DOHH2 (cell line): ENCODE results near the gene RNF149.

ENCODE experiments used
- H3F3A ChIP-seq: fragments of 200-600 bp; sonication (generic), shearing (Covaris generic); 2 replicates; pipeline ENCODE4 v1.6.0; 2016; ENCODE audit warnings: antibody characterized with exemption, mild to moderate bottlenecking; ENCODE audit not compliant: control insufficient read depth, insufficient read depth
- H3K27ac ChIP-seq: fragments of 200-600 bp; sonication (generic); 2 replicates; pipeline ENCODE4 v1.5.1; 2014; ENCODE audit warnings: low read depth, mild to moderate bottlenecking, low read length, moderate library complexity
- H3K27me3 ChIP-seq: fragments of 200-600 bp; sonication (generic); 2 replicates; pipeline ENCODE4 v1.6.1; 2014; ENCODE audit warnings: mild to moderate bottlenecking, low read length, mixed read lengths; ENCODE audit not compliant: control insufficient read depth
- H3K36me3 ChIP-seq: fragments of 200-600 bp; sonication (generic); 2 replicates; pipeline ENCODE4 v1.6.1; 2014; ENCODE audit warnings: mild to moderate bottlenecking, low read length, moderate library complexity, mixed read lengths; ENCODE audit not compliant: control insufficient read depth
- H3K4me1 ChIP-seq: fragments of 200-600 bp; sonication (generic); 2 replicates; pipeline ENCODE4 v1.6.1; 2014; ENCODE audit warnings: mild to moderate bottlenecking, low read length, mixed read lengths; ENCODE audit not compliant: control insufficient read depth
- H3K4me2 ChIP-seq: fragments of 200-600 bp; sonication (generic); 2 replicates; pipeline ENCODE4 v1.6.0; 2014; ENCODE audit warnings: mild to moderate bottlenecking, low read length, moderate library complexity
- H3K4me3 ChIP-seq: fragments of 200-600 bp; sonication (generic); 2 replicates; pipeline ENCODE4 v1.5.1; 2014; ENCODE audit warnings: mild to moderate bottlenecking, low read length, mixed read lengths
- H3K79me2 ChIP-seq: fragments of 200-600 bp; sonication (generic); 2 replicates; pipeline ENCODE4 v1.6.1; 2014; ENCODE audit warnings: mild to moderate bottlenecking, low read length, mixed read lengths; ENCODE audit not compliant: control insufficient read depth
- H3K9me2 ChIP-seq: fragments of 200-600 bp; sonication (generic); replicated peaks from 2 replicates; pipeline ENCODE4 v1.6.1; 2014; ENCODE audit warnings: mild to moderate bottlenecking, low read length, mixed read lengths; ENCODE audit not compliant: control insufficient read depth
- H3K9me3 ChIP-seq: fragments of 200-600 bp; sonication (generic); 2 replicates; pipeline ENCODE4 v1.6.1; 2014; ENCODE audit warnings: antibody characterized with exemption, low read length, mixed read lengths; ENCODE audit not compliant: control insufficient read depth, insufficient read depth
- H4K20me1 ChIP-seq: fragments of 200-600 bp; sonication (generic); 2 replicates; pipeline ENCODE4 v1.6.0; 2014; ENCODE audit warnings: low read depth, mild to moderate bottlenecking, antibody characterized with exemption, low read length, moderate library complexity; ENCODE audit not compliant: control insufficient read depth, insufficient read depth
- EZH2phosphoT487 ChIP-seq: fragments of 200-600 bp; sonication (generic); IDR thresholded peaks from 2 replicates; pipeline ENCODE4 v1.6.1; 2017; ENCODE audit warnings: borderline replicate concordance, mild to moderate bottlenecking, antibody characterized with exemption, low read length, moderate library complexity, mixed read lengths
- TF ChIP-seq, protein P1 (sequence below): fragments of 200-600 bp; sonication (generic); IDR thresholded peaks from one replicate; pipeline ENCODE4 v1.5.1; 2014; ENCODE audit warnings: antibody characterized with exemption, mild to moderate bottlenecking, low read depth, low read length; ENCODE audit not compliant: poor library complexity, severe bottlenecking

The RNF149 gene

DNA sequence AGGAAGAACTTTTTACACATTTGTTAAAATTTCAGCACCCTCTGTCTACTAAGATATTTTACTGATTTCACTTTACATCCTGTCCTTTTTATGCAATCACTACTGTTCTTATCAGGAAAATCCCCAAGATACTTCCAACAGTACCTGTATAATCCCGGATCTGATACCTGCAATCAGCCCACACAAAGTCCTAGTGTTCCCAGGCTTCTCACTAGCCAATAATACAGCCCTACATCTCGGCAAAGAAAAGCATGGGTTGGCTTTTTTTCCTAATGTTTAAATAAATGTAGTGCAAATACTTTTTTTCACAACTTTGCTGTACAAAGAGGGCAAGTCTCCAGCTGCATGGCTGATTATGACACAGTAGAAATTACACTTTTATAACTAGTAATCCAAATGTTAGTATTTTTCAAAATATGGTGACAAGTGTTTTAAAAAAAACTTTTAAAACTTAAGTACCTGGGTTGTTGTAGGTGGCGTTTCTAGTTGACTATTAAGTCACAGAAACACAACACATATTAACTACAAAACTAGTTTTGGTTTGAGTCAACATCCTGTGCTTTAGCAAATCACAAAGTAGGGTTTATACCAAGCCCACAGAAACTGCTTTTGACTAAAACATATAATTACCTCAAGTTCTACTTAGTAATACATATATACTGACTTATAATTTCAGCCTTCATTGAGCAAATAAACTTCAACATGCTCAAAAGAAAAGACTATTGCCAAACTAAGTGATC lies 36.3 kb downstream of the RNF149 start:
- Histone ChIP-seq H4K20me1 (no peaks in the 10 kb centered on the region), H3K9me2 (no peaks in the 10 kb centered on the region), H3K27ac (no peak overlapping the region), H3F3A (peaks cover 15% of the 10 kb centered on the region; the same call in 1 of the 2 replicates), H3K4me1 (no peaks in the 10 kb centered on the region), H3K79me2 (no peaks in the 10 kb centered on the region), H3K4me3 (no peak overlapping the region), H3K27me3 (no peaks in the 10 kb centered on the region), H3K9me3 (no peaks in the 10 kb centered on the region), H3K36me3 (peaks cover 57% of the 10 kb centered on the region), H3K4me2 (no peak overlapping the region)
- TF ChIP-seq, protein P1, sequence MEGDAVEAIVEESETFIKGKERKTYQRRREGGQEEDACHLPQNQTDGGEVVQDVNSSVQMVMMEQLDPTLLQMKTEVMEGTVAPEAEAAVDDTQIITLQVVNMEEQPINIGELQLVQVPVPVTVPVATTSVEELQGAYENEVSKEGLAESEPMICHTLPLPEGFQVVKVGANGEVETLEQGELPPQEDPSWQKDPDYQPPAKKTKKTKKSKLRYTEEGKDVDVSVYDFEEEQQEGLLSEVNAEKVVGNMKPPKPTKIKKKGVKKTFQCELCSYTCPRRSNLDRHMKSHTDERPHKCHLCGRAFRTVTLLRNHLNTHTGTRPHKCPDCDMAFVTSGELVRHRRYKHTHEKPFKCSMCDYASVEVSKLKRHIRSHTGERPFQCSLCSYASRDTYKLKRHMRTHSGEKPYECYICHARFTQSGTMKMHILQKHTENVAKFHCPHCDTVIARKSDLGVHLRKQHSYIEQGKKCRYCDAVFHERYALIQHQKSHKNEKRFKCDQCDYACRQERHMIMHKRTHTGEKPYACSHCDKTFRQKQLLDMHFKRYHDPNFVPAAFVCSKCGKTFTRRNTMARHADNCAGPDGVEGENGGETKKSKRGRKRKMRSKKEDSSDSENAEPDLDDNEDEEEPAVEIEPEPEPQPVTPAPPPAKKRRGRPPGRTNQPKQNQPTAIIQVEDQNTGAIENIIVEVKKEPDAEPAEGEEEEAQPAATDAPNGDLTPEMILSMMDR, result no peak
- no peak for TF ChIP-seq EZH2phosphoT487

GRCh38 chr2:101270700-101271259 lies 37.7 kb downstream of the RNF149 start:
- H3K79me2 ChIP-seq, result no peaks in the 10 kb centered on the region
- H3K27me3 ChIP-seq, result no peaks in the 10 kb centered on the region
- H3K9me2 ChIP-seq, result no peaks in the 10 kb centered on the region
- TF ChIP-seq, protein P1, result no peak
- TF ChIP-seq EZH2phosphoT487, result no peak
- no peaks in the 10 kb centered on the region for H3K4me1 ChIP-seq
- no peak overlapping the region for H3K27ac ChIP-seq
- peaks cover 15% of the 10 kb centered on the region; the same call in 1 of the 2 replicates for H3F3A ChIP-seq
- H4K20me1 ChIP-seq, result no peaks in the 10 kb centered on the region
- no peaks in the 10 kb centered on the region for H3K9me3 ChIP-seq
- no peak overlapping the region for H3K4me2 ChIP-seq
- no peak overlapping the region for H3K4me3 ChIP-seq
- peaks cover 70% of the 10 kb centered on the region for H3K36me3 ChIP-seq

GRCh38 chr2:101267671-101268656 lies 40.5 kb downstream of the RNF149 start:
- Histone ChIP-seq H3K27me3 (no peaks in the 10 kb centered on the region), H3K9me2 (no peaks in the 10 kb centered on the region), H3K4me3 (no peak overlapping the region)

More at GRCh38 chr2:101267671-101268656, 40.5 kb downstream of the RNF149 start:
- Histone ChIP-seq H3K9me3 (no peaks in the 10 kb centered on the region), H3K4me1 (no peaks in the 10 kb centered on the region), H4K20me1 (no peaks in the 10 kb centered on the region), H3K36me3 (peaks cover 85% of the 10 kb centered on the region), H3K27ac (no peak overlapping the region), H3K4me2 (no peak overlapping the region), H3F3A (peaks cover 20% of the 10 kb centered on the region), H3K79me2 (no peaks in the 10 kb centered on the region; the same call in 1 of the 2 replicates)
- TF ChIP-seq EZH2phosphoT487, result no peak
- TF ChIP-seq, protein P1, result no peak
